ENCODE measurements around the gene DNAL1. TPM values are rescaled to one million over a fixed set of nuclear protein-coding genes. Genes with fewer than 3 reads are reported as not detected.

Gene DNAL1
- total RNA-seq, 2 donors from 2014 or later, result 22.9 to 30.5 TPM

GRCh38 chr14:73731111-73731510, 86.3 kb downstream of the DNAL1 start:
- Mint-ChIP-seq H3K4me1 (peaks cover 7% of the 10 kb centered on the region), H3K27me3 (ENCODE audit: insufficient read depth) (no peaks in the 10 kb centered on the region), H3K36me3 (ENCODE audit: low read depth) (peaks cover 34% of the 10 kb centered on the region), H3K9me3 (no peaks in the 10 kb centered on the region), H3K4me3 (no peak overlapping the region), H3K27ac (no peak overlapping the region)
- no peaks in the 10 kb centered on the region for H3K27me3 ChIP-seq (ENCODE audit: control insufficient read depth, insufficient read depth, low read length, poor library complexity, severe bottlenecking)
- no peak overlapping the region for H3K9ac ChIP-seq (ENCODE audit: extremely low read depth, low read length, poor library complexity, severe bottlenecking)
- peak; percentile 16 for TF ChIP-seq CTCF (conservative IDR thresholded peaks at IDR 0.05)
- peaks cover 37% of the 10 kb centered on the region for H3K36me3 ChIP-seq (ENCODE audit: control insufficient read depth, insufficient read depth, low read length)
- no peaks in the 10 kb centered on the region for H3K9me3 ChIP-seq (ENCODE audit: control insufficient read depth, low read length)
- no peak overlapping the region for H3K4me3 ChIP-seq (ENCODE audit: low read length)
- no peak overlapping the region for H3K27ac ChIP-seq (ENCODE audit: low read depth, low read length)
- 80 to 88% methylated on average over 2 to 3 of the region's 3 CpGs for WGBS, 2 experiments (ENCODE audit: insufficient coverage in 1 of 2, insufficient read length in 1 of 2)
- DNase-seq, result no peak
- peaks cover 3% of the 10 kb centered on the region for H3K4me1 ChIP-seq (ENCODE audit: control insufficient read depth, insufficient read depth, low read length)

DNA sequence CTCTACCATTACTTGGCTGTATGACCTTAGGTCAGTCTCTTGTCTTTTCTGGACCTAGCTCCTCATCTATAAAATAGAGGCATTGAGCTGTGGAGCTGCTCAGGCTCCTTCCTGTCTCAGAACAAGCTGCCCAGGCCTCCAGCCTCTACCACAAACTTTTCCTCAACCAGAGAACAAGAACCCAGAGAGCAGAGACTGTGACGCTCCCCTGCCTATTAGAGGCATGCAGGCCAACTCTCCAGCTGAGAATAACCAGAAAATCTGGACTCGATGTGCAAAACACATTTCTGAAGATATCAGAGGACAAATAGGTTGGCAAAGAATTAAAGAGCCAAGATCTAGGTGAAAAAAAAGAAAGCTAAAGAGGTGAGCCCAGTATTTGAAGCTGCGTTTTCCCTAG, 87.2 kb downstream of the DNAL1 start:
- H3K4me3 Mint-ChIP-seq, result no peak overlapping the region
- H3K27me3 ChIP-seq (ENCODE audit: control insufficient read depth, insufficient read depth, low read length, poor library complexity, severe bottlenecking), result no peaks in the 10 kb centered on the region

GRCh38 chr14:73736842-73737241, 92.1 kb downstream of the DNAL1 start:
- no peaks in the 10 kb centered on the region for H3K27me3 ChIP-seq (ENCODE audit: control insufficient read depth, insufficient read depth, low read length, poor library complexity, severe bottlenecking)
- no peak for TF ChIP-seq CTCF (conservative IDR thresholded peaks at IDR 0.05)
- no peak overlapping the region for H3K27ac ChIP-seq (ENCODE audit: low read depth, low read length)
- no peak overlapping the region for H3K27ac Mint-ChIP-seq
- no peak overlapping the region for H3K9ac ChIP-seq (ENCODE audit: extremely low read depth, low read length, poor library complexity, severe bottlenecking)
- peaks cover 11% of the 10 kb centered on the region for H3K4me1 Mint-ChIP-seq
- H3K4me1 ChIP-seq (ENCODE audit: control insufficient read depth, insufficient read depth, low read length), result peaks cover 3% of the 10 kb centered on the region
- H3K9me3 Mint-ChIP-seq, result no peaks in the 10 kb centered on the region
- DNase-seq, result no peak
- H3K9me3 ChIP-seq (ENCODE audit: control insufficient read depth, low read length), result no peaks in the 10 kb centered on the region
- no peaks in the 10 kb centered on the region for H3K27me3 Mint-ChIP-seq (ENCODE audit: insufficient read depth)
- no peak overlapping the region for H3K4me3 ChIP-seq (ENCODE audit: low read length)
- peaks cover 19% of the 10 kb centered on the region for H3K36me3 ChIP-seq (ENCODE audit: control insufficient read depth, insufficient read depth, low read length)
- no peak overlapping the region for H3K4me3 Mint-ChIP-seq
- peaks cover 22% of the 10 kb centered on the region for H3K36me3 Mint-ChIP-seq (ENCODE audit: low read depth)
- 89% methylated on average over 11 to 13 of the region's 13 CpGs for WGBS, 2 experiments (ENCODE audit: insufficient coverage in 1 of 2, insufficient read length in 1 of 2)

More for the DNA sequence above, 87.2 kb downstream of the DNAL1 start:
- Mint-ChIP-seq H3K9me3 (no peaks in the 10 kb centered on the region), H3K27me3 (ENCODE audit: insufficient read depth) (no peaks in the 10 kb centered on the region), H3K4me1 (peaks cover 7% of the 10 kb centered on the region), H3K36me3 (ENCODE audit: low read depth) (peaks cover 36% of the 10 kb centered on the region), H3K27ac (peak overlapping the region; percentile 1)
- Histone ChIP-seq H3K36me3 (ENCODE audit: control insufficient read depth, insufficient read depth, low read length) (peaks cover 33% of the 10 kb centered on the region), H3K27ac (ENCODE audit: low read depth, low read length) (no peak overlapping the region), H3K4me1 (ENCODE audit: control insufficient read depth, insufficient read depth, low read length) (no peaks in the 10 kb centered on the region), H3K4me3 (ENCODE audit: low read length) (no peak overlapping the region), H3K9me3 (ENCODE audit: control insufficient read depth, low read length) (no peaks in the 10 kb centered on the region), H3K9ac (ENCODE audit: extremely low read depth, low read length, poor library complexity, severe bottlenecking) (no peak overlapping the region)
- no peak for DNase-seq
- no peak for TF ChIP-seq CTCF (conservative IDR thresholded peaks at IDR 0.05)
- WGBS, 2 experiments (ENCODE audit: insufficient coverage in 1 of 2, insufficient read length in 1 of 2), result 91 to 93% methylated on average over 3 of the region's 3 CpGs

All from endodermal cell (in vitro differentiated cells).